H1 (cell line): ENCODE results near the gene SMNDC1. TPM values are rescaled to one million over a fixed set of nuclear protein-coding genes. Genes with fewer than 3 reads are reported as not detected.

Source experiments
- BRCA1 ChIP-seq: IDR thresholded peaks from 2 replicates; pipeline ENCODE4 v1.6.1; 2012; ENCODE audit warnings: low read depth, low read length, improper control_type of control experiment
- CHD2 ChIP-seq: IDR thresholded peaks from 2 replicates; pipeline ENCODE4 v1.6.1; 2012; ENCODE audit warnings: low read length, improper control_type of control experiment
- CHD7 ChIP-seq: fragments of 300-600 bp; sonication (generic); IDR thresholded peaks from 2 replicates; pipeline ENCODE4 v1.7.1; 2012; ENCODE audit warnings: low read length, moderate library complexity, mild to moderate bottlenecking, inconsistent platforms; ENCODE audit not compliant: insufficient replicate concordance
- MAX ChIP-seq: IDR thresholded peaks from 2 replicates; pipeline ENCODE4 v1.6.1; 2012; ENCODE audit warnings: inconsistent platforms
- RAD21 ChIP-seq, 2 experiments: IDR thresholded peaks in 1 of 2; conservative IDR thresholded peaks in 1 of 2; 2 replicates each; pipeline ENCODE4 v1.6.1; 2011; ENCODE audit warnings: low read depth in 2 of 2, low read length in 2 of 2, improper control_type of control experiment in 1 of 2, inconsistent platforms in 1 of 2, mild to moderate bottlenecking in 1 of 2, moderate library complexity in 1 of 2
- RNF2 ChIP-seq: fragments of 200-900, 300-1000 bp; sonication (generic); IDR thresholded peaks from 2 replicates; pipeline ENCODE4 v1.7.1; 2016; ENCODE audit warnings: borderline replicate concordance, low read depth, mild to moderate bottlenecking, antibody characterized with exemption, low read length; ENCODE audit not compliant: poor library complexity, severe bottlenecking; ENCODE audit errors: missing control alignments
- RXRA ChIP-seq: IDR thresholded peaks from 2 replicates; pipeline ENCODE4 v1.6.1; 2011; ENCODE audit warnings: low read depth, mild to moderate bottlenecking, low read length, moderate library complexity; ENCODE audit not compliant: insufficient read depth
- SP2 ChIP-seq: IDR thresholded peaks from 2 replicates; pipeline ENCODE4 v1.6.1; 2012; ENCODE audit warnings: mild to moderate bottlenecking, low read length, inconsistent platforms
- SRF ChIP-seq: IDR thresholded peaks from 2 replicates; pipeline ENCODE4 v1.6.1; 2011; ENCODE audit warnings: mild to moderate bottlenecking, low read depth, low read length, moderate library complexity
- TBP ChIP-seq: IDR thresholded peaks from 2 replicates; pipeline ENCODE4 v1.6.1; 2011; ENCODE audit warnings: low read depth, low read length, improper control_type of control experiment
- polyA plus RNA-seq, 7 experiments: library from polyadenylated mRNA; depleted of rRNA in 3 of 7; stranded (reverse) in 5 of 7; unstranded in 2 of 7; fragments of >200 nt in 5 of 7; fragments of 200-250 nt in 2 of 7; gene quantifications; 1 replicate in 5 of 7; 2 replicates in 1 of 7; 4 replicates in 1 of 7; pipeline versions ENCODE4 v1.2.1 to v1.2.3, GENCODE V29; 2011 to 2013; ENCODE audit warnings: missing spikeins in 2 of 7, mixed read lengths in 2 of 7
- total RNA-seq: library from RNA; stranded (reverse); fragmentation: NEBNext Ultra II Directional; extraction: Animal tissue kit (Norgen Biotek cat#: 25700); gene quantifications from 2 replicates; pipeline ENCODE4 v1.2.1, GENCODE V29; 2021

SMNDC1 gene
- total and polyA plus RNA-seq, 2 of the 8 experiments (the other 6 are each of a cell fraction or from before 2014, with no cell fraction given) = 8.1 to 48.6 TPM

GRCh38 chr10:110324201-110324804 lies 19.6 kb upstream of the SMNDC1 start (continued):
- TF ChIP-seq CHD7 (no peak), BRCA1 (no peak), SP2 (no peak), RNF2 (no peak), SRF (no peak), TBP (no peak), RAD21 (IDR thresholded peaks at IDR 0.05 in 1 of 2, conservative IDR thresholded peaks at IDR 0.05 in 1 of 2; ENCODE audit: low read depth in 2 of 2, low read length in 2 of 2) (no peak), CHD2 (no peak), RXRA (no peak), MAX (no peak)
